Trophoblast cell (in vitro differentiated cells and primary cell): ENCODE data around the gene PLEKHA4.
A peak's percentile ranks its signal among the peaks of the same experiment; 100 is the strongest.

Source experiments
- DNase-seq, 2 donors: peaks; one replicate each; pipeline ENCODE4 v3.0.0-alpha.2; 2016
- H2AFZ ChIP-seq: 2 replicates; pipeline ENCODE4 v1.6.1; 2013; ENCODE audit warnings: low read length, moderate library complexity, mild to moderate bottlenecking; ENCODE audit not compliant: insufficient read depth, poor library complexity
- H2AK5ac ChIP-seq: 2 replicates; pipeline ENCODE4 v1.6.1; 2013; ENCODE audit warnings: mild to moderate bottlenecking, low read length
- H2BK120ac ChIP-seq: 2 replicates; pipeline ENCODE4 v1.6.1; 2013; ENCODE audit warnings: low read length, mild to moderate bottlenecking, moderate library complexity; ENCODE audit not compliant: insufficient read depth, poor library complexity
- H2BK12ac ChIP-seq: 2 replicates; pipeline ENCODE4 v1.6.1; 2013; ENCODE audit warnings: mild to moderate bottlenecking, low read length, moderate library complexity
- H2BK5ac ChIP-seq: 2 replicates; pipeline ENCODE4 v1.6.1; 2013; ENCODE audit warnings: low read length, low read depth, moderate library complexity, mild to moderate bottlenecking; ENCODE audit not compliant: poor library complexity
- H3K14ac ChIP-seq: 2 replicates; pipeline ENCODE4 v1.6.1; 2013; ENCODE audit warnings: mild to moderate bottlenecking, low read length
- H3K18ac ChIP-seq: 2 replicates; pipeline ENCODE4 v1.6.1; 2013; ENCODE audit warnings: mild to moderate bottlenecking, low read length
- H3K23ac ChIP-seq: 2 replicates; pipeline ENCODE4 v1.6.1; 2013; ENCODE audit warnings: low read length
- H3K27ac ChIP-seq: 2 replicates; pipeline ENCODE4 v1.5.1; 2013; ENCODE audit warnings: low read depth, mild to moderate bottlenecking, inconsistent platforms, low read length, moderate library complexity
- H3K27me3 ChIP-seq: 2 replicates; pipeline ENCODE4 v1.6.1; 2013; ENCODE audit warnings: inconsistent platforms, mild to moderate bottlenecking, low read length, moderate library complexity; ENCODE audit not compliant: insufficient read depth
- H3K36me3 ChIP-seq, 2 experiments: 1 replicate in 1 of 2; 2 replicates in 1 of 2; pipeline ENCODE4 v1.6.1; 2013; ENCODE audit warnings: low read length in 2 of 2, mild to moderate bottlenecking in 2 of 2, moderate library complexity in 1 of 2; ENCODE audit not compliant: insufficient read depth in 2 of 2, control insufficient read depth in 1 of 2
- H3K4ac ChIP-seq: 2 replicates; pipeline ENCODE4 v1.6.1; 2013; ENCODE audit warnings: low read depth, mild to moderate bottlenecking, low read length, moderate library complexity
- H3K4me1 ChIP-seq, 2 experiments: 1 replicate in 1 of 2; 2 replicates in 1 of 2; pipeline ENCODE4 v1.6.1; 2013; ENCODE audit warnings: low read length in 2 of 2, mild to moderate bottlenecking in 2 of 2, moderate library complexity in 1 of 2; ENCODE audit not compliant: insufficient read depth in 2 of 2, control insufficient read depth in 1 of 2
- H3K4me2 ChIP-seq: 2 replicates; pipeline ENCODE4 v1.6.1; 2013; ENCODE audit warnings: inconsistent platforms, mild to moderate bottlenecking, low read length, moderate library complexity
- H3K4me3 ChIP-seq: 2 replicates; pipeline ENCODE4 v1.5.1; 2013; ENCODE audit warnings: mild to moderate bottlenecking, low read depth, low read length, inconsistent platforms
- H3K79me1 ChIP-seq: one replicate; pipeline ENCODE4 v1.6.1; 2013; ENCODE audit warnings: low read length
- H3K79me2 ChIP-seq: 2 replicates; pipeline ENCODE4 v1.6.1; 2013; ENCODE audit warnings: low read length, mild to moderate bottlenecking; ENCODE audit not compliant: control insufficient read depth, insufficient read depth, poor library complexity
- H3K9ac ChIP-seq: 2 replicates; pipeline ENCODE4 v1.6.1; 2013; ENCODE audit warnings: mild to moderate bottlenecking, low read length
- H3K9me3 ChIP-seq: 2 replicates; pipeline ENCODE4 v1.6.1; 2013; ENCODE audit warnings: low read depth, mild to moderate bottlenecking, control low read depth, inconsistent platforms, low read length; ENCODE audit not compliant: insufficient read depth
- H4K12ac ChIP-seq: 2 replicates; pipeline ENCODE4 v1.6.1; 2013; ENCODE audit warnings: low read depth, mild to moderate bottlenecking, low read length, moderate library complexity
- H4K8ac ChIP-seq: 2 replicates; pipeline ENCODE4 v1.6.1; 2013; ENCODE audit warnings: low read depth, mild to moderate bottlenecking, low read length, moderate library complexity
- H4K91ac ChIP-seq: one replicate; pipeline ENCODE4 v1.6.1; 2013; ENCODE audit warnings: low read depth, mild to moderate bottlenecking, low read length, moderate library complexity
- WGBS: extraction: QIAGEN DNeasy Blood & Tissue Kit; methylation state at CpG from one replicate; pipeline ENCODE4 v1.1.7; 2013; ENCODE audit warnings: missing lambda C conversion rate; ENCODE audit not compliant: insufficient read length, insufficient coverage; ENCODE audit errors: extremely low coverage; 5-methylcytosine and 5-hydroxymethylcytosine counted together

The PLEKHA4 gene

GRCh38 chr19:48867123-48867745 is 1.2 kb downstream of the PLEKHA4 start:
- whole genome bisulfite sequencing = no CpG with 5 or more reads among the region's 14 CpGs
- H3K79me1 ChIP-seq = peaks cover 6% of the 10 kb centered on the region

DNA sequence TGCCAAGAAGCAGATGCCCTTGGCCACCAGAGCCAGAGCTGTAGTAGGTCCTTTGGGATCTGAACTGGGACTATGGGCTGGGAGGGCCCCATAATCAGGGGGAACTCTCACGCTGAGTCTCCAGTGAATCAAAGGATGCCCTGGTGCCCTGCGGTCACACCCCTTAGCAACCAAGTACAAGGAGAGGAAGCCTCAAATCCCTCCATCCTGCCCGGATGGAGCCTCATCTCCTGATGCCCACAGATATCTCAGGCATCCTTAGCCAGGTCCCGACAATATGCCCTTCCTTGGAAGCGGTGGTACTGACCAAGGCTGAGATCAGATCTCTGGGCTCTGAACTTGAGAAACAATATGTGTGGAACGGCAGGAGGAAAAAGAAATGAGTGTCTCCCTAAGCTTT is 1.7 kb downstream of the PLEKHA4 start:
- Histone ChIP-seq H3K23ac (no peak overlapping the region), H3K79me1 (peaks cover 5% of the 10 kb centered on the region), H3K36me3 (no peaks in the 10 kb centered on the region), H3K18ac (no peak overlapping the region), H3K4me2 (no peak overlapping the region), H2AFZ (no peak overlapping the region), H2BK12ac (no peak overlapping the region), H3K9me3 (no peaks in the 10 kb centered on the region), H4K12ac (no peak overlapping the region), H2BK120ac (no peak overlapping the region), H3K4ac (no peak overlapping the region), H2BK5ac (no peak overlapping the region), H3K14ac (no peak overlapping the region), H4K91ac (no peak overlapping the region), H3K27me3 (no peaks in the 10 kb centered on the region), H4K8ac (no peak overlapping the region), H3K9ac (no peak overlapping the region), H3K4me3 (no peak overlapping the region), H3K79me2 (no peaks in the 10 kb centered on the region), H2AK5ac (no peak overlapping the region), H3K27ac (no peak overlapping the region), H3K4me1 (peaks cover 0 to 5% of the 10 kb centered on the region in 2 experiments)
- no CpG with 5 or more reads among the region's 6 CpGs for WGBS
- no peak for DNase-seq

More at GRCh38 chr19:48867123-48867745, 1.2 kb downstream of the PLEKHA4 start:
- H3K9ac ChIP-seq = no peak overlapping the region
- peak overlapping the region; percentile 19 for H2AK5ac ChIP-seq
- H3K27me3 ChIP-seq = no peaks in the 10 kb centered on the region
- H2BK12ac ChIP-seq = no peak overlapping the region
- DNase-seq = no peak
- no peaks in the 10 kb centered on the region for H3K79me2 ChIP-seq
- no peak overlapping the region for H3K14ac ChIP-seq
- H3K4me2 ChIP-seq = no peak overlapping the region
- H2BK5ac ChIP-seq = no peak overlapping the region
- H4K91ac ChIP-seq = no peak overlapping the region
- no peak overlapping the region for H2AFZ ChIP-seq
- peaks cover 0 to 5% of the 10 kb centered on the region in 2 experiments for H3K4me1 ChIP-seq
- no peak overlapping the region for H3K4me3 ChIP-seq
- no peak overlapping the region for H4K12ac ChIP-seq
- no peak overlapping the region for H3K27ac ChIP-seq
- H3K23ac ChIP-seq = no peak overlapping the region
- no peak overlapping the region for H3K18ac ChIP-seq
- H3K4ac ChIP-seq = no peak overlapping the region
- H4K8ac ChIP-seq = peak overlapping the region; percentile 61
- no peaks in the 10 kb centered on the region for H3K9me3 ChIP-seq
- H3K36me3 ChIP-seq = no peaks in the 10 kb centered on the region
- H2BK120ac ChIP-seq = no peak overlapping the region

DNA sequence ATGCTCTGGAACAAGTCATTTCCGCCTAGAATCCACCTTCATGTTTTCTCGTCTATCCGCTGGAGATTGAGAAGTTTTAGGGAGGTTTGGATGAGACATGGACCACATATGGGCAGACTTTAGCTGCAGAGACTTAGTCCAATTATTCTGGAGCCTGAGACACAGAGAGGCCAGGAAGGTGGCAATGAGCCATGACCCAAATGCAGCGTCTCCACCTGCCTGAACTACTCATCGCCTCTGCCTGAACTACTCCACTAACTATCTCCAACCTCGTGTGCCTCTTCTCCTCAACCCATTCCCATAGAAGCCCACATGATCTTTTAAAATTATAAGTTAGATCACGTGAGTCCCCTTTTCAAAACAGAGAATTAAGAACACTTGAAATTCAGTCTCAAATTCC is 5.6 kb downstream of the PLEKHA4 start:
- Histone ChIP-seq H3K23ac (no peak overlapping the region), H4K12ac (no peak overlapping the region), H2BK5ac (no peak overlapping the region), H3K27me3 (no peaks in the 10 kb centered on the region), H3K36me3 (no peaks in the 10 kb centered on the region), H2AFZ (no peak overlapping the region), H3K18ac (no peak overlapping the region), H3K14ac (no peak overlapping the region), H3K4ac (no peak overlapping the region), H3K4me2 (no peak overlapping the region), H3K9me3 (no peaks in the 10 kb centered on the region), H3K9ac (no peak overlapping the region), H3K79me1 (no peaks in the 10 kb centered on the region), H2BK120ac (no peak overlapping the region), H4K8ac (no peak overlapping the region), H2AK5ac (no peak overlapping the region), H3K4me1 (no peaks in the 10 kb centered on the region), H3K79me2 (no peaks in the 10 kb centered on the region), H4K91ac (no peak overlapping the region), H2BK12ac (no peak overlapping the region), H3K4me3 (no peak overlapping the region), H3K27ac (no peak overlapping the region)
- no CpG with 5 or more reads among the region's 7 CpGs for WGBS
- no peak for DNase-seq

DNA sequence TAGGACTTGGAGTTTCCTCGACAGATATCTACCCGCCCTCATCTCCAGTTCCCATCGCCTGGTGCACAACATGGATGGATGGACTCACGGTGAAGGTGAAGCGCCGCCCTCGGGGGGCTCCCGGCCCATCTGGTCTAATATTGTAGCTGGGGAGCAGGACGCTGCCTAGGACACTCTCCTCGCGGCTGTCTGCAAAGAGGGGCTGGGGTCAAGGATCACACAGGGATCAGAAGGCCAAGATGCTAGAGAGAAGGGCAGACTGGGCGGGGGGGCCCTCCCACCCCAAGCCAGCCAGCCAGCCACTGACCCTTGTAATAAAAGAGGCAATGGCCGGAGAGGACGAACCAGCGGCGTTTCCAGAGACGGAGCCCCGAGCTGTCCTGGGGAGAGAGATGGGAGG is 7.1 kb downstream of the PLEKHA4 start:
- Histone ChIP-seq H3K4ac (no peak overlapping the region), H2AFZ (no peak overlapping the region), H4K8ac (no peak overlapping the region), H3K23ac (no peak overlapping the region), H3K14ac (no peak overlapping the region), H3K9ac (no peak overlapping the region), H4K91ac (no peak overlapping the region), H3K18ac (no peak overlapping the region), H3K4me1 (no peaks in the 10 kb centered on the region), H2BK5ac (no peak overlapping the region), H3K27ac (no peak overlapping the region), H3K4me2 (no peak overlapping the region), H3K9me3 (no peaks in the 10 kb centered on the region), H2AK5ac (no peak overlapping the region), H2BK120ac (no peak overlapping the region), H3K36me3 (no peaks in the 10 kb centered on the region), H2BK12ac (no peak overlapping the region), H3K79me2 (no peaks in the 10 kb centered on the region), H4K12ac (no peak overlapping the region), H3K79me1 (no peaks in the 10 kb centered on the region), H3K27me3 (no peaks in the 10 kb centered on the region), H3K4me3 (no peak overlapping the region)
- DNase-seq = no peak
- no CpG with 5 or more reads among the region's 18 CpGs for WGBS
